Myometrial cell (primary cell): ENCODE measurements around the gene PADI2. TPM values are rescaled to one million over a fixed set of nuclear protein-coding genes. Genes with fewer than 3 reads are reported as not detected.

Source experiments
- total RNA-seq: library from RNA; depleted of rRNA; stranded (reverse); fragments of >200 nt; gene quantifications from 2 replicates; pipeline ENCODE4 v1.2.3, GENCODE V29; 2015

The PADI2 gene
- total RNA-seq = not detected in 2 replicates

GRCh38 chr1:17119076-17119772 lies at the start of gene PADI2:
PADI2 (minus strand) TSS chr1:17119451; CDS start chr1:17119371, 80 bp downstream.

GRCh38 chr1:17053685-17054410 lies 65.4 kb downstream of the PADI2 start, which contains the start of gene SDHB:
SDHB (minus strand) TSS chr1:17054032; CDS start chr1:17054019, 13 bp downstream.

Other genes starting within 250 kb of the PADI2 start
- not detected in 2 replicates for gene RNU1-2, start 223.5 kb downstream of the PADI2 start, total RNA-seq
- 8.5 and 11.0 TPM in 2 replicates for gene CROCC, start 197.5 kb downstream of the PADI2 start, total RNA-seq
- gene MFAP2, start 138.8 kb downstream of the PADI2 start, total RNA-seq = 10.8 and 16.4 TPM in 2 replicates
- 24.8 and 36.3 TPM in 2 replicates for gene ATP13A2, start 107.5 kb downstream of the PADI2 start, total RNA-seq
- 159 and 207 TPM in 2 replicates for gene SDHB, start 65.4 kb downstream of the PADI2 start, total RNA-seq
- gene PADI1, start 85.7 kb upstream of the PADI2 start, total RNA-seq = 1.9 TPM in 1 of 2 replicates, not detected in the other
- gene PADI3, start 129.6 kb upstream of the PADI2 start, total RNA-seq = not detected in 2 replicates
- gene PADI4, start 188.7 kb upstream of the PADI2 start, total RNA-seq = not detected in 2 replicates